ENCODE results near the gene SYT6.

Gene SYT6

GRCh38 chr1:114154146-114154962 lies 685 bp upstream of the SYT6 start:
- peak; percentile 16 for DNase-seq

DNA sequence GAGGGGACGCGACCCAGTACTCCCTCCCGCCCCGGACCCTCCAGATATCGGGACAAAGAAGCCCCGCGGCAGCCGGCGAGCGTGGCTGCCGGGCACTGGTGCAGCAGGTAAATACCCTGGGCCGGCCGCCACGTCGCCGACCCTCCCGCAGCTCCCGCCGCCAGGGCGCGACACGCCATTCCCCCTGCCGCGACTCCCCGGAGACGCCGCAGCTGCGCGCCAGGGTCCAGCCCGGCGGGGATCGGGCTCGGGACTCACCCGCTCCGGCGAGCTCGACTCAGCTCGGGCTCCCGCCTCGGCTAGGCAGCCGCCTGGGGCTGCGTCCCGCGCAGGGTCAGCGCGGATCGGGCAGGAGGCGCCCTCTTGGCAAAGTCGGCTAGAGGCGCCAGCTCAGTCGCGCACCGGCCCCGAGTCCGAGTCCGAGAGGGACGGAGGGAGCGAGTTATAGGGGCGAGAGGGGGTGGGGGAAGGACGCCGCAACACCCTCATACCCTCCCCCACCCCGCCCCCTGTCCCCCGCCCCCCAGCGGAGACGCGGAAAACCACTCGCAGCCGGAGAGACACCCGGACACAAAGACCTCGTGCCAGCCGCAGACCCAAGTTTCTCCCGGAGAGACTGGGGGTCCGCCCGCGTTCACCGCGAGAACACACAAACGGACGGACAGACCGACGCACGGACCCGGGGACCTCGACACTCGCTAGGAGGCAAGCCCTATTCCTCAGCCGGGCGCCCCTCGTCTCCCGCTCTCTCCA lies 985 bp downstream of the SYT6 start:
- DNase-seq: no peak

GRCh38 chr1:114152089-114152507 lies 1.6 kb downstream of the SYT6 start:
- DNase-seq: no peak

DNA sequence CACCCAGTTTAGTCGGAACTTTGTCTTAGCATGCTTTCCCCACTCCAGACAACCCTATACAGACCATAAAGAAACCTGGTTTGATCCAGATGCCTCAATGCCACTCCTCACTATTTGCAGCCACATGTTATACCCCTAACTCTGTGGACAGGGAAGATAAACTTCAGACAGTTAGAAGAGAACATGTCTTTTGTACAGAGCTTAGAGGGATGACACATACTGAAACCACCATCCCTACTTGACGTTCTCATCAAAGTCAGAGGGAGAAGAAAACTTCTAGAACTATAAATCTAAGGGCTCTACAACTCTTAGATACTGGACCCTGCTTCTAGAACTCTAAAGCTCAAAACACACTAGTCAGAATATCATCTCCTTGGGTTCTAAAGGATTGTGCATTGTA lies 3.7 kb downstream of the SYT6 start:
- no peak for DNase-seq

DNA sequence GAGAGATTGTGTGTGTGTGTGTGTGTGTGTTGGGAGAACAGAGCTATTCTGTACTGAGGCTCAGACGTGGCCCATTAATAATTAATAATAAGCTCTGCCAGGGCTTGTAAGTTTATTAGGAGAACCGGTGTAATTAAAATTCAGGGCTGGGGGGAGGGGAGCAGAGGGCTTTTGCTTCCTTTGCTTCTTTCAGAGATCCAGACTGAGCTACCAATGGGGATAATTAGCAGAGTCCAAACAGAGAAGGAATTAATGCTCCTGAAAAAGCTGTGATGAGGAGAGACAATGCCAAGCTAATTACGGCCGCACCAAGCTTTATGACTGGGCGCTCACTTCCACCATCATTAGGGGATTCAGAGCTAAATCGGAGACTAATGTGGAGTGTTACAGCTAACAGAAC lies 4.5 kb downstream of the SYT6 start:
- no peak for DNase-seq

- DNase-seq: no peak
Observed at GRCh38 chr1:114145504-114146151, 8.0 kb downstream of the SYT6 start.

- DNase-seq: no peak
Observed at GRCh38 chr1:114144016-114144415, 9.7 kb downstream of the SYT6 start.

DNA sequence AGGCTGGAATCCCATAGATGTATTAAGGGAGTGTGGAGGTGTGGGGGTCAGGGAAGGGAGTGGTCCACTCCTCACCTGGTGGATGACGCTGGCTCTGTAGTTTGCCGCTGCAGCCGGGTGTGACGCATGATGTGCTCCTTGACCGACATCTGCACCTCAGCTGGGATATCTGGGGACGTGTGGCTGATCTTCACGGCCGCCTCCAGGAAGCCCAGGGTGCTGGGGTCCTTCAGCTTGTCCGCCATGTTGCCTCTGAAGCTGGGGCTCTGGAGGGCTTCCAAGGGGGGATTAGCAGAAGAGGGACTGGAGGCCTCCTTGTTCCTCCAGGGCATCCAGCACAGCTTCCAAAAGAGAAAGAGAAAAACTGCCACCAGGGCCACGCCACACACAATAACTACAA lies 14.1 kb downstream of the SYT6 start:
- DNase-seq: no peak

- DNase-seq: no peak
Observed at GRCh38 chr1:114137497-114137896, 16.2 kb downstream of the SYT6 start.

DNA sequence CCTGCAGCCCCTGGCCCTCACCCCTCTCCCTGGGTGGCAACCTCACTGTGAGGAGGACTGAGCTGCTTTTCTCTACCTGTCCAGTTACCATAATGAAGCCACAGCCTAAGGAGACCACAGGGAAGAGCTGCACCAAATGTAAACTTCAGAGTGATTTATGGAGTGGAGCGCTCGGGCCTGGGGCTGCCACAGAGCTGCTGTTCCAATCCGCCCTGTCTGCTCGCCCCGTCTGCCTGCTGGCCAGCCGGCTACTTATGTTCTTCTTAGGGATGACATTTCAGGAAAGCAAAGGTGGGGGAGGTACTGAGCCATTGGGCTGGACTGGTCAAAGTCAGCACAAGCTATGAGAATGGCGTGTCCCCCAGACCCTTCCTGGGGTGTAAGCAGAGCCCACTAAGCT lies 17.9 kb downstream of the SYT6 start:
- no peak for DNase-seq

DNA sequence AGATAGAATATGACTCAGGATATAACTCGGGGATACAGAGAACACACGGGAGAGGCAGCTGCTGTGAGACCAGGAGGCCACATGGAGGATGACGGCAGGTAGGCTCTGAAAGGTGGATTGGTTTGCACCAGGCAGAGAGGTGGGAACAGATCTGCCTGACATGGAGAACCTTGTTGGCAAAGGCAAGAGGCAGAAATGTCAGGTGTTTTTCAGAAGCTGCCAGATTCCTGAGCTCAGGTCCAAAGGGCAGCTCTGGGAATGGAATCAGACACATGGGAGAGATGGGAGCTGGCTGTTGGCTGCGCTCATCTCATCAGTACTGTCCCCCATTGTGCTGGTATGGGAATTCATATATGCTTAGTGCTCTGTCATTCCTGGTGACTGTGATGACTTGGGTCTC lies 19.2 kb downstream of the SYT6 start:
- DNase-seq: no peak

GRCh38 chr1:114133129-114133528 lies 20.5 kb downstream of the SYT6 start:
- DNase-seq: no peak

DNA sequence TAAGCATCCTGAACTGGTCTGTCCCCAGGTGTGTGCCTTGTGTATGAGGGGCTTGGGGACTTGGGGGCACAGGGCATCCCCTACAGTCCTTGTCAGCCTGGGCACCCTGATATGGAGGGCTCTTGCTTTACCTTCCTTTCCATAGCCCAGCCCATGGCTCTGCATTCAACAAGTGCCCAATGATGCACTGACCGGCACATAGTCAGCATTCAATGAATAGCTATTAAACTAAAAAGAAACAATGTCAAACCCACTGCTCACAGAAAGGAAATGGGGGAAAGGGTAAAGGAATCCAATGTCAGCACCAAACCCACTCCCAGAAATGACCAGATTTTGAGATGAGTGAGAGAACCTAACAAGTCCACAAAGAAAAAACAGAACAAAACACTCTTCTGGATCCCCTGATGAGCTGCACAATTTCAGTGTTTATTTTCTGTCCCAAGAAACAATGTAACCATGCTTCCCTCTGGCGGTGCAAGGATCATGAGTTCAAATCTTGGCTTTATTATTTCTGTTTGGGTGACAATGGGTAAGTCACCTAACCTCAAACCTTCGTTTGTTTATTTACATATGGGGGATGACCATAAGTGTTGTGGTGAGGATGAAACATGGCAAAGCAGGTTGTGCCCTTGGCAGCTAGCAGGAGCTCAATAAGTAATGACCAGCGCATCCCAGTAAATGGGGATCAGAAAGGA lies 22.0 kb downstream of the SYT6 start:
- DNase-seq: no peak

DNA sequence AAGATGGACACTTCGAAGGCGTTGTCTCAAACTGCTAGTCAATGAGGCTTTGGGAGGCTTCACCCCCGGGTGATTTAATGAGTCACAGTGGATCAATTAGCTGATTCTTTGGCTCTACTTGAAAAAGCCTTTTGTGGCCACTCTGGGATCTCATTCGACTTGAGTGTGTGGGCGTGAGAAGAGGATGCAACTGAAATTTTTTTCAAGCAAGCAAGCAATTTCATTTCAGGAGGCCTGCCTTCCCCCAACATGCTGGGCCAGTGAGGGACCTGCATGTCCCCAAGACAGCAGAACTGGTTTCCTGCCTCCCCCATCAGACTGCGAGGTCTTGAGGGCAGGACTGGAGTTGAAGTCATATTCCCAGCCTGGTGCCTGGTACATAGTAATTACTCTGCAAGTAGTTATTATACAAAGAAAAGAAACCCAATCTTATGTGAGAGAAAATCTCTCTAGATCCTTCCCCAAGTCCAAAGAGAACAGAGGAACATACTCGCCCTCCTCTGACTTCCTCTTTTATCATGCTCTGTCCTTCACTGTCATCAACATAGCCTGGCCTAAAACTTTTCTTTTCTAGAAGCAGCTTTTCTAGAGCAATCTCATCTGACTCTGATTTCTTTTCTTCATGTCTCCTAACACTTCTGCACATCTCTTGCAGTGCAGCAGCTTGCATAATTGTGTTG lies 22.7 kb downstream of the SYT6 start:
- no peak for DNase-seq

DNA sequence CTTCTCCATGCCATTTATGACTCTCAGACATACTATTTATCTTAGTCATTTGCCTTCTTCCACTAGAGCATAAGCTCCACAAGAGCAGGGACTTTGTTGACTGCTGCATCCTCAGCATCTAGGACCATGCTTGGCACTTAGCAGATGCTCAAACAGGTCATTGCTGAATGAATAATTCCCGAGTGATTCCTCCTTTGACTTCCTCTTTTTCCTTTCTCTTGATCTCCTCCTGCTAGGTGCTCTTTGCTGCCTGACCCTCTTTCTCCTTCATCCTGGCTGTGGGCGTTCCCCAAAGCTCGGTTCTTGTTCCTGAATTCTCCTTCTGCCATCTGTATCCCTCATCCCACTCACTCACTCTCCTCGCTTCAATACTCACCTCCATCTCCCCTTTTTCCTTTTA lies 23.5 kb downstream of the SYT6 start:
- DNase-seq: no peak

DNA sequence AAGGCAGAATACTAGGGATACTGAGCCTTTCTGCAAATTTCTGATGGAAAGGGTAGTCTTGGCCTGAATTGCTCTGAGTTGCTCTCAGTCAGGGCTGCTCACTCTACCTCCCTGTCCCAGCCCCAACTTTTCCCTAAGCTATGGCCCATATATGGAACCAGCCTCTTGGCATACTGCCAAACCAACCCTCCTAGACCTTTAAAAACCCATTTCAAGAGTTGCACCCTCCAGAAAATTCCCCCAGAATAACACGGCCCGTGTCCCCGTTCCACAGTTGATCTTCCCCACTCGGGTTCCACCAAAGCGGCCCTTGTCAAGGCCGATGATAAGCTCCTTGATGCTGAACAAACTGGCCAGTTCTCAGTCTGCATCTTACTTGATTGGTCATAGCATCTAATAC lies 25.4 kb downstream of the SYT6 start:
- DNase-seq: no peak

DNA sequence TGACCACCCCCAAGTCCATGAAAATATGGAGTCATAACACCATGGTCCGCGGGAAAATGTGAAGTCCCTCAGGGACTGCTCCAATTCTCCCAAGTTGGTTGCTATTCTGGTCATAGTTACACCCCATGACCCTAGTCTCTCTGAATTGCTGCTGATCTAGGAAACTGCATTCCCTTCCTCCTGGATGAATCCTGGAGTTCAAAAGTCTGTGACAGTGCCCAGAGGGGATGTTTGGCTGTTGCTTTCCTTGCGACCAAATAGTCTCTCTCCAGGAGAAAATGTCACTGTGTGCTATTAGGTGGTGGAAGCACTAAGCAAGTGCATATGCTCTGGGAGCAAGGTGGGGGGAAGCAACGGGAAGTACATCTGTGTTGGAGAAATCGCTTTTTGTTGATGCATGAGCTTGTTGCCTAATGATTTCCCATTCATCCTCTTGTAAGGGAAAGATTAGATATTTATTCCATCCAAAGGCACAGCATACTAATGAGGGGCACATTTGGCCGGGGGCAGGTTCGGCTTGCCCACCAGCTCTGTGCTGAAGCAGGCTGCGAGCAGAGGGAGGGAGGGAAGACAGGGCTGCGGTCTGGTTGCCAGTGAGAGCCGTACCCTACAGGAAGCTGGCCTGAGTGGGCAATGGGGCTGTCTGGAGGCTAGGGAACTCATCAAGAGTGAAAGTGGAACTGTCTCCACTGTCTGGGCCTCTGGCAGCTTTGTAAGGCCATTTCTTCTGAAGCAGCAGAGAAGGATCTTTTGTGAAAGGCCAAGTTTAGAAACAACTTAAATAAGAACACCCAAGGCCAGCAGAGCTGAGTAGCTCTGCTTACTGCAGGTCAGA lies 27.2 kb downstream of the SYT6 start:
- DNase-seq: no peak

GRCh38 chr1:114124644-114125043 lies 29.0 kb downstream of the SYT6 start:
- DNase-seq: no peak

DNA sequence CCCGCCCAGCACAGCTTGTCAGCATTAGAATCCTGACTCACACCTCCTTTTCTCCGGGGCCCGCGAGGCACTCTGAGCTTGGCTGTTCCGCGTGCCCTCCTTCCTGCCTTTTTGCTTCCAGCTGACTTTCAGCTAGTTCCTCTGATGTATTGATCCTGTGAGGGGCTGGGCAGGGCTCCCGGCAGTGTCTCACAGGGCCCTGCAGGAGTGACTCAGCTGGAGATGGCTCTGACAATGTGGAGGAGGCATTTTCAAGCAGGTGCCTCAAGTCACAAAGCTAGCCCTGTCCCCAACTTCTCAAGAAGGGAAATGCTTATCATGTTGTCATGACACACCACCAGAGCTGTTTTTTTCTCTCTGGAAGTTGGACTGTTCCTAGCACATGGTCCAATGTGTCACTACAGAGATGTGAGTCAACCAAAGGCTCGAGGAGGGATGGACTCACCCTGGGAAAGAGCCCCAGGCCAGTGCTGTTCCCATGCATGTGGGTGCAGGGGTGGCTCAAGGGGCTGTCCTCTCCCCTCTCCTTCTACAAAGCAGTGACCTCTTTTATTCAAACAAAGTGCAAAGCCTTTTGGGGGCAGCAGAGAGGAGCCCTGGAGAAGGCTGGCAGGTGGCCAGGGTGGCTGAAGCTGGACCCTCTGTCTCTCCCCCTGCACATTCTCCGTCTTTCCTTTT lies 30.6 kb downstream of the SYT6 start:
- no peak for DNase-seq

DNA sequence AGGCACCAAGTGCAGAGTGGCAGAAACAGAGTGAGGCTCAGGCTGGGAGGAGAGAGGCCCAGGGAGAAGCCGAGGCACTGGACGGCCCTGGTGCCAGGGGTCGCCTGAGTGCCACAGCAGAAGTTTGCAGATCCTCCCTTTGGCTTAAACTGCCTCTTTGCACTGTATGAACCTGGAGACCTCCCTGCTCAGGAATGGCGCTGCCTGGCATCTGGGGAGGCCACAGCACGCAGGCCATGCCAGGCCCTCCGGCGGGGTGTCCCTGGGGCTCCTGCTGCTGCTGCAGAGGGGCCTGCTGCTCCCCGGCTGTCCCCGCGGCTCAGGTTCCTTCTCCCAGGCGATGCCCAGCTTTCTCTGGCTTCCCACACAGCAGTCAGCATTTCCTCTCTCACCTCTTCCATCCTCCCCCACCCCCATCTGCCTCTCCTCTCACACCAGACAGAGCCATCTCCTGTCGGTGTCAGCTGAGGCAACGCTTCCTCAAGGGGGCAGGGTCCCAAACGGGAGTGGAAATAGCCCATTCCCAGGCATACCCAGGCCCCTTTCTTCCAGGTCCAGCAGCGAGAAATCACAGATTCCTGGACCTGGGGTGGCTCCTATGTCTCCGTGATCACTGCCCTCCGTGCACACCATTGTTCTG lies 35.2 kb downstream of the SYT6 start:
- no peak for DNase-seq

DNA sequence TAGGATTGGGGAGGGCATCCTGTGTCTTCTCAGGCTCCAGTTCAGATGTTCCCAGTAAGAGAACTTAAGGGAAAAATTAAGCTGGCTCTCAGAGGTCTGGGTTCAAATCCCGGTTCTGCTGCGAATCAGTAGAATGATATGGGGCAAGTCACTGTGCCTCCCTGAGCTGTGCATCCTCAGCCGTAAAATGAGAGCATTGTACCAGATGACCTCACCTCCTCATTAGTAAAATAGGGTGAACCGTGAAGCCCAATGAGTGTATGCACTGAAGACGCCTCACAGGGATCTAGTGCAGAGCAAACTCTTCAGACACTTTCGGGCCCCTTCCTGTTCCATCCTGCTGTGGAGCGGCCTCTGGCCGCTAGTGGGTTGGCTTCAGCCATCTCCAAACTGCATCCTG lies 36.0 kb downstream of the SYT6 start:
- no peak for DNase-seq

Data from NCI-H2227 treated with DMSO at 0.1 percent for 48 hours (cell line).